ENCODE results near the gene P2RX3.

DNA sequence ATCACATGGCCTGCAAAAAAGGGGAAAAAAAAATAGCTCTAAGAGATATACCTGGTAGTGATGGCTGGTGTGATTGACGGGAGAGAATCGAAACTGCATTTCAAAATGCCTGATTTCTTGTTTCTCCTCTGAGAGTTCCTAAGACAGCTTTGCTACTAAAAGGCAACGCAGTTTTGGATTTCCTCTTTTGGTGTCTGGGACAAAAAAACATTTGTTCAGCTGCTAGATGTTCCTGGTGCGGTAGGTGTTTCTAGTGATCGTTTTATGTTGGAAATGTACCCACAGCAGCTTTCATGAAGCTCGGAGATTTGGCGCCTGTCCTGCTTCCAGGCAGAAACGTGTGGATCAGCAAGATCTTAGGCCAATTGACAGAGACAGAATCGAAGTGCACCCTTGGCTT, 18.1 kb downstream of the P2RX3 start:
- TF ChIP-seq, protein P1, sequence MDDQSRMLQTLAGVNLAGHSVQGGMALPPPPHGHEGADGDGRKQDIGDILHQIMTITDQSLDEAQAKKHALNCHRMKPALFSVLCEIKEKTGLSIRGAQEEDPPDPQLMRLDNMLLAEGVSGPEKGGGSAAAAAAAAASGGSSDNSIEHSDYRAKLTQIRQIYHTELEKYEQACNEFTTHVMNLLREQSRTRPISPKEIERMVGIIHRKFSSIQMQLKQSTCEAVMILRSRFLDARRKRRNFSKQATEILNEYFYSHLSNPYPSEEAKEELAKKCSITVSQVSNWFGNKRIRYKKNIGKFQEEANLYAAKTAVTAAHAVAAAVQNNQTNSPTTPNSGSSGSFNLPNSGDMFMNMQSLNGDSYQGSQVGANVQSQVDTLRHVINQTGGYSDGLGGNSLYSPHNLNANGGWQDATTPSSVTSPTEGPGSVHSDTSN (IDR thresholded peaks at IDR 0.05; ENCODE audit: insufficient replicate concordance, low read depth, low read length), result no peak
- TF ChIP-seq, protein P2, sequence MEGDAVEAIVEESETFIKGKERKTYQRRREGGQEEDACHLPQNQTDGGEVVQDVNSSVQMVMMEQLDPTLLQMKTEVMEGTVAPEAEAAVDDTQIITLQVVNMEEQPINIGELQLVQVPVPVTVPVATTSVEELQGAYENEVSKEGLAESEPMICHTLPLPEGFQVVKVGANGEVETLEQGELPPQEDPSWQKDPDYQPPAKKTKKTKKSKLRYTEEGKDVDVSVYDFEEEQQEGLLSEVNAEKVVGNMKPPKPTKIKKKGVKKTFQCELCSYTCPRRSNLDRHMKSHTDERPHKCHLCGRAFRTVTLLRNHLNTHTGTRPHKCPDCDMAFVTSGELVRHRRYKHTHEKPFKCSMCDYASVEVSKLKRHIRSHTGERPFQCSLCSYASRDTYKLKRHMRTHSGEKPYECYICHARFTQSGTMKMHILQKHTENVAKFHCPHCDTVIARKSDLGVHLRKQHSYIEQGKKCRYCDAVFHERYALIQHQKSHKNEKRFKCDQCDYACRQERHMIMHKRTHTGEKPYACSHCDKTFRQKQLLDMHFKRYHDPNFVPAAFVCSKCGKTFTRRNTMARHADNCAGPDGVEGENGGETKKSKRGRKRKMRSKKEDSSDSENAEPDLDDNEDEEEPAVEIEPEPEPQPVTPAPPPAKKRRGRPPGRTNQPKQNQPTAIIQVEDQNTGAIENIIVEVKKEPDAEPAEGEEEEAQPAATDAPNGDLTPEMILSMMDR (IDR thresholded peaks at IDR 0.05 in 2 of 3, conservative IDR thresholded peaks at IDR 0.05 in 1 of 3; ENCODE audit: control insufficient read depth in 2 of 3, extremely low read depth in 1 of 3, insufficient read depth in 1 of 3, low read depth in 3 of 3, low read length in 3 of 3), result no peak
- TF ChIP-seq RAD21 (IDR thresholded peaks at IDR 0.05; ENCODE audit: insufficient read depth, low read depth, low read length) (no peak), GABPA (IDR thresholded peaks at IDR 0.05; ENCODE audit: low read depth) (no peak), SMC3 (IDR thresholded peaks at IDR 0.05; ENCODE audit: borderline replicate concordance, low read length) (no peak), POLR2AphosphoS5 (IDR thresholded peaks at IDR 0.05; ENCODE audit: low read length) (no peak), JUNB (IDR thresholded peaks at IDR 0.05) (no peak), TCF7 (IDR thresholded peaks at IDR 0.05; ENCODE audit: borderline replicate concordance) (no peak), FOXM1 (IDR thresholded peaks at IDR 0.05; ENCODE audit: low read depth, low read length) (no peak), EZH2 (IDR thresholded peaks at IDR 0.05; ENCODE audit: borderline replicate concordance, control insufficient read depth, low read depth, low read length) (no peak), NR2C1 (IDR thresholded peaks at IDR 0.05) (no peak), SUZ12 (IDR thresholded peaks at IDR 0.05; ENCODE audit: unreplicated experiment) (no peak)
- TF ChIP-seq, protein P3, sequence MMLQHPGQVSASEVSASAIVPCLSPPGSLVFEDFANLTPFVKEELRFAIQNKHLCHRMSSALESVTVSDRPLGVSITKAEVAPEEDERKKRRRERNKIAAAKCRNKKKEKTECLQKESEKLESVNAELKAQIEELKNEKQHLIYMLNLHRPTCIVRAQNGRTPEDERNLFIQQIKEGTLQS (IDR thresholded peaks at IDR 0.05; ENCODE audit: borderline replicate concordance, extremely low read depth, low read depth, low read length), result no peak
- TF ChIP-seq, protein P4, sequence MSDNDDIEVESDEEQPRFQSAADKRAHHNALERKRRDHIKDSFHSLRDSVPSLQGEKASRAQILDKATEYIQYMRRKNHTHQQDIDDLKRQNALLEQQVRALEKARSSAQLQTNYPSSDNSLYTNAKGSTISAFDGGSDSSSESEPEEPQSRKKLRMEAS (IDR thresholded peaks at IDR 0.05; ENCODE audit: low read depth, low read length), result no peak
